Colon (tissue), 2 donors: Measurements from ENCODE around the gene BBS10.
"Not testable (repeated sequence)": the region's sequence is repeated elsewhere in the genome, so short reads cannot be mapped to it uniquely, and the experiment has no call there.

Source experiments
- FAIRE-seq: peaks from 2 replicates; lab custom pipeline; 2012; peaks lifted over from hg19 to GRCh38; lab: Jason Lieb, UNC
- donor health status: control.
- donor health status: control.

Gene BBS10

GRCh38 chr12:76329606-76330005 lies 18.6 kb downstream of the BBS10 start:
- no peak for FAIRE-seq

GRCh38 chr12:76329159-76329558 lies 19.1 kb downstream of the BBS10 start:
- no peak for FAIRE-seq

- FAIRE-seq: not testable (repeated sequence)
Measured at GRCh38 chr12:76319595-76320319, 28.5 kb downstream of the BBS10 start.

GRCh38 chr12:76318773-76319594 lies 29.2 kb downstream of the BBS10 start:
- FAIRE-seq: no peak

GRCh38 chr12:76317976-76318375 lies 30.2 kb downstream of the BBS10 start:
- FAIRE-seq: no peak

GRCh38 chr12:76316468-76316867 lies 31.7 kb downstream of the BBS10 start:
- FAIRE-seq: no peak

GRCh38 chr12:76313299-76313698 lies 34.9 kb downstream of the BBS10 start:
- FAIRE-seq: no peak

- no peak for FAIRE-seq
Measured at GRCh38 chr12:76312315-76312714, 35.9 kb downstream of the BBS10 start.

GRCh38 chr12:76311796-76312195 lies 36.4 kb downstream of the BBS10 start:
- no peak for FAIRE-seq

GRCh38 chr12:76310110-76310509 lies 38.1 kb downstream of the BBS10 start:
- FAIRE-seq: no peak

GRCh38 chr12:76308866-76309265 lies 39.3 kb downstream of the BBS10 start:
- no peak for FAIRE-seq

GRCh38 chr12:76307083-76307482 lies 41.1 kb downstream of the BBS10 start:
- no peak for FAIRE-seq

- no peak for FAIRE-seq
Measured at GRCh38 chr12:76303989-76304460, 44.2 kb downstream of the BBS10 start.

- no peak for FAIRE-seq
Measured at GRCh38 chr12:76303365-76303764, 44.9 kb downstream of the BBS10 start.

GRCh38 chr12:76300297-76300665 lies 47.9 kb downstream of the BBS10 start:
- no peak for FAIRE-seq

GRCh38 chr12:76299536-76300296 lies 48.5 kb downstream of the BBS10 start:
- no peak for FAIRE-seq
